GM10266 (cell line): ENCODE results near the gene TBL1Y.
A peak's percentile ranks its signal among the peaks of the same experiment; 100 is the strongest.

Source experiments
- DNase-seq: peaks from one replicate; pipeline ENCODE4 v3.0.0; 2012; ENCODE audit errors: extremely low spot score
- CTCF ChIP-seq: IDR thresholded peaks from 2 replicates; pipeline ENCODE4 v1.5.1; 2012; ENCODE audit warnings: mild to moderate bottlenecking, low read depth; ENCODE audit not compliant: control insufficient read depth, insufficient read depth; ENCODE audit errors: missing control alignments

The TBL1Y gene

GRCh38 chrY:7085606-7086005 is 175.1 kb downstream of the TBL1Y start:
- DNase-seq, result peak; percentile 52
- TF ChIP-seq CTCF, result peak; percentile 70

- TF ChIP-seq CTCF, result no peak
- DNase-seq, result peak; percentile 4
Measured at GRCh38 chrY:7092836-7093235, 182.3 kb downstream of the TBL1Y start.

- no peak for TF ChIP-seq CTCF
- no peak for DNase-seq
Measured at GRCh38 chrY:7094365-7094764, 183.9 kb downstream of the TBL1Y start.

- DNase-seq, result no peak
- no peak for TF ChIP-seq CTCF
Measured at GRCh38 chrY:7097021-7097420, 186.5 kb downstream of the TBL1Y start.

- no peak for TF ChIP-seq CTCF
- DNase-seq, result no peak
Measured at GRCh38 chrY:7099742-7100141, 189.2 kb downstream of the TBL1Y start.

GRCh38 chrY:7102680-7103079 is 192.2 kb downstream of the TBL1Y start:
- DNase-seq, result no peak
- TF ChIP-seq CTCF, result no peak

- DNase-seq, result no peak
- TF ChIP-seq CTCF, result no peak
Measured at GRCh38 chrY:7107179-7107578, 196.7 kb downstream of the TBL1Y start.
